Activated T-helper 1 cell treated with Interleukin-2 at 50 U/mL for 16 hours (primary cell): Measurements from ENCODE around the gene LMLN.
A peak's percentile ranks its signal among the peaks of the same experiment; 100 is the strongest.
"Not testable (repeated sequence)": the region's sequence is repeated elsewhere in the genome, so short reads cannot be mapped to it uniquely, and the experiment has no call there.

Experiments
- DNase-seq: peaks from one replicate; pipeline ENCODE4 v3.0.0-alpha.2; 2020; ENCODE audit warnings: low read depth

LMLN gene

GRCh38 chr3:197959891-197960693 is at the start of gene LMLN:
Gene LMLN (plus strand): TSS chr3:197960217. CDS start chr3:197960246, 29 bp downstream.
- peak; percentile 94 for DNase-seq

DNA sequence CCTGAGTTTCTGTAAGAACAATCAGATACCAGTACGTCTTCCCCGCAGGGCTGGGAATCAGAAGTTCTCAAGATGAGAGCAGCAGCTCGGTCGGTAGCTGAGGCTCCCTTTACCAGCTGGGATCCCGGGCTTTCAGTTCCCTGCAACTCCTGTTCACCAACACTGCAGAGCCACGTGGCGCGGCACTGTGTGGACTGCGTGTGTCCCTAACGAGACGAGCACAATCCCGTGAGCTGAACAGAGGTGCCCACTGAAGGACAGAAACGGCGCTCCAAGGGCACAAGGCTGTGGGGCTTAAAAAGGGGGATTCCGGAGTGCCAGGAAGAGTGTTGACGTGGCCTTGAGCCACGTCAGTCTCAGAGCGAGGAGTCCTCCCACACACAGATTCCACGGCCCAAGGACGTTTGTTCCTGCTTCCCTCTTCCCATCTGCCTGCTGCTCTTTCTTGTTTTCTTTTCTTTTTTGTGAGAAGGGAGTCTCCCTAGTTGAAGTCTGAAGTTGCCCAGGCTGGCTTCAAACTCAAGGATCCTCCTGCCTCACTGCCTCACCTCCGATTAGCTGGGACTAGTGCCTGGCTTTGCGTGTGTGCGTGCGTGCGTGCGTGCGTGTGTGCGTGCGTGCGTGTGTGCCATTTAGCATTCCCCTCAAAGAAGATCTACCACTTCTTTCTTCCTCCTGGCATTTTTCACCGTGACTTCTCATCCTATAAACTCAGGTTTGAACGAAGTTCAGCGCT is 47.1 kb upstream of the LMLN start:
- DNase-seq: no peak

- no peak for DNase-seq
Measured at GRCh38 chr3:197913641-197914380, 46.2 kb upstream of the LMLN start.

DNA sequence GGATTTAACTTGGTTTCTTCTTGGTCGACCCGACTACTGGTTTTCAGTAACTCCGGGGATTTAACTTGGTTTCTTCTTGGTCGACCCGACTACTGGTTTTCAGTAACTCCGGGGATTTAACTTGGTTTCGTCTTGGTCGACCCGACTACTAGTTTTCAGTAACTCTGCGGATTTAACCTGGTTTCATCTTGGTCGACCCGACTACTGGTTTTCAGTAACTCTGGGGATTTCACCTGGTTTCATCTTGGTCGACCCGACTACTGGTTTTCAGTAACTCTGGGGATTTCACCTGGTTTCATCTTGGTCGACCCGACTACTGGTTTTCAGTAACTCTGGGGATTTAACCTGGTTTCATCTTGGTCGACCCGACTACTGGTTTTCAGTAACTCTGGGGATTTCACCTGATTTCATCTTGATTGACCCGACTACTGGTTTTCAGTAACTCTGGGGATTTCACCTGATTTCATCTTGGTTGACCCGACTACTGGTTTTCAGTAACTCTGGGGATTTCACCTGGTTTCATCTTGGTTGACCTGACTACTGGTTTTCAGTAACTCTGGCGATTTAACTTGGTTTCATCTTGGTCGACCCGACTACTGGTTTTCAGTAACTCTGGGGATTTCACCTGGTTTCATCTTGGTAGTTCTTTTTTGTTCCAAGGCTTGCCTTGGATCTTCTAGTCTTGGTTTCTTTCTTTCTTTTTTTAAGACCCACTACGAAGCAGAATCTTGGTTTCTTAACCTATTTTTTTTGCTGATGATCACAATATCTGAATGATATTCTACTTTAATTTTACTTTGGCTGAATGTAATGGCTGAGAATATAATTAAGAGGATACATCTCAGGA is 38.4 kb upstream of the LMLN start:
- not testable (repeated sequence) for DNase-seq

- no peak for DNase-seq
Measured at GRCh38 chr3:197926418-197926817, 33.6 kb upstream of the LMLN start.

DNA sequence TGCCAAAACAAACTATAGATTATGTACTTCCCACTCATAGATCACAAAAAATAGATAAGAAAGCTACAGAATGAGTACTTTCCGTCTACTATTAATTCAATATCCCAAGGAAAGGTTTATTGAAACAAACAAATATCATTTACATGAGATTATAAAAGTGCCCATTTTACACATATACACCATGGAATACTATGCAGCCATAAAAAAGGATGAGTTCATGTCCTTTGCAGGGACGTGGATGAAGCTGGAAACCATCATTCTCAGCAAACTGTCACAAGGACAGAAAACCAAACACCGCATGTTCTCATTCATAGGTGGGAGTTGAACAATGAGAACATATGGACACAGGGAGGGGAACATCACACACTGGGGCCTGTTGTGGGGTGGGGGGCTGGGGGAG is 32.4 kb upstream of the LMLN start:
- not testable (repeated sequence) for DNase-seq

DNA sequence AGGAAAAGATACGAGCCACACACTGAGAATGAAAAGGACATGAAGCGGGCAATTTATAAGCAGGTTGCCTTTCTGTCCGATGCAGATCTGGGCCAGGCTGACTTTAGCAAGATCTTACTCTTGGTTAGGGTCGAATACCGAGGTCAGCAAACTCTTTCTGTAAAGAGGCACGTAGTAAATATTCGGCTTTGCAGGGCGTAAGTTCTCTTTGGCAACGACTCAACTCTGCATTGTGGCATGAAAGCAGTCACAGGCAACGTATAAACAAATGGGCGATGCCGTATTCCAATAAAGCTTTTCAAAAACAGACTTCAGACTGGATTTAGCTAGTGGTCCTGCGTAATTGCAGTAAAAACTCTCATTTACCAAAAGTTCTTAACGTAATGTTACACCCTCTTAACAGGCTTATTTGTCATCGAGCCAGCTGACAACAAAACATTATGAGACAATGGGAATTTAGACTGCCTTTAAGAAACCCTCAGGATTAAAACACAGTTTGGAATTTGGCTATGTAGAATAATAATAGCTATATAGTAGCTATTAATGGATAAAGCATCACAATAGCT is 23.1 kb upstream of the LMLN start:
- no peak for DNase-seq

GRCh38 chr3:197940745-197941384 is 19.2 kb upstream of the LMLN start:
- DNase-seq: no peak

DNA sequence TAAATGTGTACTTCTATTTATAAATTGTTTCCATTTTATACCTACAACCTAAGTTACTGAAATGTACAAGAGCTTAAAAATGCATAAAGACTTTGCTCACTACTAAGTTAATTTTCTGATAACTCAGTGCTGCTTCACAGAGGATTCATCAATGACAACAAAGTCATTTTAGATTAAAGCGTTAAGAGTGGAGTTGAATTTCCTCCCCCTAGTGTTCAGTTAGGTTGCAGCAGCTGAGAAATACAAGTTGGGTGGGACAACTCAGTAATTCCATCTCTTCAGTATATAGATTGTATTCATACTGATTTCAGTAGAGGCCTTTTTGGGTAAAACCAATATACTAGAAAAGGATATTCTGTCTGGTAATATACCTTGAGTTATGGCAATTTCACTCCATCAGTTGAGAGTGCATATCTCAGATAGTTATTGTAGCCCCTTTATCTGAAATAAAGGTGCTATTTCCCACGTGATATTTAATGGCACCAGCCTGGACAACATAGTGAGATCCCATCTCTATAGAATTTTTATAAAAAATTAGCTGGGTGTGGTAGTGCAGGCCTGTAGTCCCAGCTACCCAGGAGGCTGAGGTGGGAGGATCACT is 17.0 kb upstream of the LMLN start:
- no peak for DNase-seq

DNA sequence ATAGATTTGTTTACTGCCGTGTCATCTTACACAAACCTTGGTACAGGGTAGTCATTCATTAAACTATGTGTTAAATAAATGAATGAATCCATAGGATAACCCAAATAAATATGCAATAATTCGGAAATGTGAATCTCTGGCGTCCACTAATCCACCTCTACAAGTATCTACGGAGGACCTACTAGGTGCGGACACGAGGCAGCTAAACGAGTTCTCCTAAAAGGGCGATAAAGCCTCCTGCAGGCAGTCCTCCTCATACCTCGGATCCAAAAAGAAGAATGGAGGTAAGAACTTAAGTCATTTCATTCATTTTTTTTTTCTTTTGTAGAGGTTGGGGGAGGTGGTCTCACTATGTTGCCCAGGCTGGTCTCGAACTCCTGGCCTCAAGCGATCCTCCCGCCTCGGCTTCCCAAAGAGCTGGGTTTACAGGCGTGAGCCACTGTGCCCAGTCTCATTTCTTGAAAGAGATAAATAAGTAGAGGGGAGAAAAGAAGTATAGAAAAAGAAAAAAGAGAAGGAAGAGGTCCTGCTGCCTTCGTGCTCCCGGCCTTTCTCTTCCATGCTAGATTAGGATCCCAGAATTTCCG is 10.7 kb upstream of the LMLN start:
- no peak for DNase-seq

DNA sequence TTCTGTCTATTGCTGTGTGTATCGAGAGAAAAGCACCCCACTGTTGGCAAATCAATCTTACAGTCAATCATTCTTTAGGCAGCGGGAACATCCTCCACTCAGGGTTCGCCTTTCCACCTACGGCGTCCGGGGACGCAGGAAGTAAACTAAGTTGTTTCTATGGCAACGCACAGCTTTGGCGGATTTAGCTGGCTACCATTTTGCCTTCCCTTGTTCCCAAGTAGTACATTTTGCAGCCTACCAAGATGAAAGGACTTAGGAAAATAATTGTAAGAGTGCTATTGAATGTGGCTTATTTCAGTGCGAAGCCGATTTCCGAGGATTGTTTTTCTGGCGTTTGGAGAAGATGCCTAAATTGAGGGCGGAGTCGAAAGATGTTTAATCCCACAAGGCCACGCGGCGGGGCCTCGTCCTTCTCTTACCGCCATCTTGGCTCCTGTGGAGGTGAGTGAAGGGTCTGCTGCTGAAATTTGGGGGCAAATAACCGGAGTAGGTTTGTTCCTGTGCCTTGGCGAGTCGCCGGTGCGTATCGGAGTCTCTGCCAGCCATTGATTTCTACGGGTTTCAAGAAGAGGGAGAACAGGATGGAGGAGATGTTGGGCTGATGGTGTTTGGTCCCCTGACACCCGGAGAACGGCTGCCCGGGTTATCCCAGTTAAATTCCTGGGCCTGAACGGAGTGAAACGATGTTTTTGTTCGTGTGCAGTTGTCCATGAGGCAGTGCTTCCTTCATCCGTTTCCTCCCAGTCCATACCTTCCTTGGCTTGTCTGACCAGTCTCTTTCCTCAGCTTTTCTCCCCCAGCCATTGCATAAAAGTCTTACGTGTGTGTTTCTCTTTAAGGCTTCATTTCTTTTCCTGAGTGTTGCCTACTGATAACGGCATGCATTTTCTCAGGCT is 10.0 kb upstream of the LMLN start, which contains the start of gene RPL35A:
Gene RPL35A (plus strand): TSS at position 413 of the 899 bp plus-strand sequence. CDS start 778 bp downstream, outside the sequence.
- DNase-seq: peak; percentile 69

- no peak for DNase-seq
Measured at GRCh38 chr3:197950677-197951061, 9.3 kb upstream of the LMLN start.

- DNase-seq: no peak
Measured at GRCh38 chr3:197951392-197951990, 8.5 kb upstream of the LMLN start.

DNA sequence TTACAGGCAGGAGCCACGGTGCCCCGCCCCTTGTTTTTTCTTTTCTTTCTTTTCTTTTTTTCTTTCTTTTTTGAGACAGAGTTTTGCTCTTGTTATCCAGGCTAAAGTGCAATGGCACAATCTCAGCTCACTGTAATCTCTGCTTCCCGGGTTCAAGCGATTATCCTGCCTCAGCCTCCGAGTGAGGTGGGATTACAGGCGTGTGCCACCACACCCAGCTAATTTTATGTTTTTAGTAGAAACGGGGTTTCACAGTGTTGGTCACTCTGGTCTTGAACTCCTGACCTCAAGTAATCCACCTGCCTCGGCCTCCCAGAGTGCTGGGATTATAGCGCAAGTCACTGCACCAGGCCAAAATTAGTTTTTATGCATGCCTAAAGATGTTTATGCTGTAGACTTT is 7.6 kb upstream of the LMLN start:
- no peak for DNase-seq

GRCh38 chr3:197953325-197953724 is 6.7 kb upstream of the LMLN start:
- no peak for DNase-seq

- DNase-seq: no peak
Measured at GRCh38 chr3:197953881-197954280, 6.1 kb upstream of the LMLN start.

GRCh38 chr3:197955892-197956477 is 4.0 kb upstream of the LMLN start:
- DNase-seq: no peak

DNA sequence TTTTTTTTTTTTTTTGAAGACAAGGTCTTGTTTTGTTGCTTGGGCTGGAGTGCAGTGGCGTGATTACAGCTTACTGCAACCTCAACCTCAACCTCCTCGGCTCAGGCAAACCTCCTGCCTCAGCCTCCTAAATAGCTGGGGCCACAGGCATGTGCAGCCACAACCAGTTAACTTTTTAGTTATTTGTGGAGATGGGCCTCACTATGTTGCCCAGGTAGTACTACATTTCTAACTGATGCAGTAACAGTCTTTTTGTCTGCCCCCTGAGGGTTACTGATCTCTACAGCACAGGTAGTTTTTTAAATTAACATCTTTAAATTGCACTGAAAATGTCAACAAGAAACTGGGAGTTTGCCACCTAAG is 3.4 kb upstream of the LMLN start:
- no peak for DNase-seq
